ENCODE measurements around the gene MALRD1.

The MALRD1 gene

DNA sequence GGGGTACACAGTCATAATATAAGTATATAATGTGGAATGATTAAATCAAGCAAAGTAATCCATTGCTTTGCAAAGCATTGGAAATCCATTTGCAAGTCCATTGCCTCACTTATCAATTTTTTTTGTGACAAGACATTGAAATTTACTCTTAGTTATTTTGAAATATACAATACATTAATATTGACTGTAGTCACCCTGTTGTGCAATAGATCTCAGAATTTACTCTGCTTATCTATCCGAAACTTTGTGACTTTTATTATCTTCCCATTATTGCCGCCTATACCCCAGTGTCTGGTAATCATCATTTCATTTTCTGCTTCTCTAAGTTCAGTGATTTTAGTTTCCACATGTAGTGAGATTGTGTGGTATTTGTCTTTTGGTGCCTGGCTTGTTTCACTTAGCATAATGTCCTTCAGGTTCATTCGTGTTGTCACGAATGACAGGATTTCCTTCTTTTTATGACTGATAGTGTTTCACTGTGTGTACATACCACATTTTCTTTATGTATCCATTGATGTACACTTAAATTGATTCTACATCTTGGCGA lies 5.8 kb downstream of the MALRD1 start:
- DNase-seq = no peak
- no peak for TF ChIP-seq GATA1 (IDR thresholded peaks at IDR 0.05; ENCODE audit: low read depth, low read length)
- no peak for TF ChIP-seq POLR2A (IDR thresholded peaks at IDR 0.05; ENCODE audit: low read length)

DNA sequence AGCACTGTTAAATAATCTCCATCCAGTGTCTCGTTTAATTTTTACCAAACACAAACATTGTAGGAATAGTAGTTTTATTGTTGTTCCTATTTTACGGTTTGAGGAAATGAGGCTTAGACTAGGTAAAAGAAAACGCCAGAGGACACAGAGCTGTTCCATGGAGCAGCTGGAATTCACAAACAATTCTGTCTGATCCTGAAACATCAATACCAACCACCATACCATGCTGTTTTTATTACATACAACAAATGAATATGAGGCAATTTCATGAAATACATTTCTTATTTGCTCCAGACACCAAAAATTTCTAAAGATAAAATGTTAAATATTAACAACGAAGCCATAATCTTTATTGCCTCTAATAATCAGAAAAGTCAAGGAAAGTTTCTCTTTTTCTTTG lies 9.4 kb downstream of the MALRD1 start:
- DNase-seq = no peak
- no peak for TF ChIP-seq GATA1 (IDR thresholded peaks at IDR 0.05; ENCODE audit: low read depth, low read length)

DNA sequence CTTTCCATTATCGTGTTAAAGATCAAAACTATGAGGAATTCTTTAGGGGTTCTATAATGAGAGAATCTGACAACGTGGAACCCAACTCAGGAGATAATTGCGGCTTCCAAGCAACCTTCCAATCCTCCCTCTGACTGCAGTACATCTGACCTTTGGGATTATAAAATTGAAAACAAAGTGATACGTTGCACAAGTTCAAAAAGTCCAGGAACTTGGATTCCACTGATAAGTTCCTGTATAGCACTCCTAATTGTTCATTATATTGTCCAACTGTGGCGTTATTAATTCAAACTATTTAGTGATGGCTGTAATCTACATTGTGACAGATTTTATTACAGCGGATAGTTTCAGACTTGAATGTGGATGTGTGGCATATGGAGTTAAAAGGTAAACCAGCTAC lies 15.4 kb downstream of the MALRD1 start:
- no peak for TF ChIP-seq POLR2A (IDR thresholded peaks at IDR 0.05; ENCODE audit: low read length)
- no peak for DNase-seq

DNA sequence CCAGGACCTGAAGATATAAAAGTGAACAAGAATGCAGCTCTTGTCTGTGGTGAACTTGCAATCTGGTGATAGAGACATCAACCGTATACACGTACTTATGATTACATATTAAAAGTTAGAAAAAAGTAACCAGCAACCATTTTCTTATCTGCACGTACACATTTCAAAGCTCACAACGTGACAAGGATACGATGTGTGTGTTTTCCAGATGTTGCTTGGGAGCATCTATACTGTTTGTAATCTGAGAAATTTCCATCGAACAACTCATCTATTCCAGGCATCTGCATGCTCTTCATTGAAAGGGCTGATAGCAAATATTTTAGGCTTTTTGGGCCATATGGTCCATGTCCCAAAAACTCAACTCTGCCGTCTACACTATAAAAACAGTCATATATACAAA lies 23.3 kb downstream of the MALRD1 start:
- no peak for DNase-seq
- TF ChIP-seq GATA1 (IDR thresholded peaks at IDR 0.05; ENCODE audit: low read depth, low read length) (no peak), POLR2A (IDR thresholded peaks at IDR 0.05; ENCODE audit: low read length) (no peak)

DNA sequence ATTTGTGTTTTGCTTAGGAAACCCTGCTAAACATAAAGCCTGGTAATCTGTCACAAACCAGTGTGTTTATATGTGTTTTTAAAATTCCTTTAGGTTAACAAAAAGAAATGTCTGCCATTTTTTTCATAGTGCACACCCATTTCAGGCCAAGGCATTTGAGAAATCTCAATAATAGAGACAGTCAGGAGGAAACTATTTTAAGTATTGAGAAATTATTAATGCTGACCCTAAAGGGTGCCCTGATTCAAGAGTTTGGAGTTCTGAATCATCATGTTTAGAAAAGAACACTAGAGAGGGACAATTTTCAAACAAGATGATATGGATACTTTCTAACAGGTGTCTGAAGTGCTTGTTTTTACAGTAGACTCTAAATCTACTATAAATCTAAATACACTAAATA lies 28.7 kb downstream of the MALRD1 start:
- no peak for TF ChIP-seq POLR2A (IDR thresholded peaks at IDR 0.05; ENCODE audit: low read length)
- no peak for TF ChIP-seq GATA1 (IDR thresholded peaks at IDR 0.05; ENCODE audit: low read depth, low read length)
- no peak for DNase-seq

DNA sequence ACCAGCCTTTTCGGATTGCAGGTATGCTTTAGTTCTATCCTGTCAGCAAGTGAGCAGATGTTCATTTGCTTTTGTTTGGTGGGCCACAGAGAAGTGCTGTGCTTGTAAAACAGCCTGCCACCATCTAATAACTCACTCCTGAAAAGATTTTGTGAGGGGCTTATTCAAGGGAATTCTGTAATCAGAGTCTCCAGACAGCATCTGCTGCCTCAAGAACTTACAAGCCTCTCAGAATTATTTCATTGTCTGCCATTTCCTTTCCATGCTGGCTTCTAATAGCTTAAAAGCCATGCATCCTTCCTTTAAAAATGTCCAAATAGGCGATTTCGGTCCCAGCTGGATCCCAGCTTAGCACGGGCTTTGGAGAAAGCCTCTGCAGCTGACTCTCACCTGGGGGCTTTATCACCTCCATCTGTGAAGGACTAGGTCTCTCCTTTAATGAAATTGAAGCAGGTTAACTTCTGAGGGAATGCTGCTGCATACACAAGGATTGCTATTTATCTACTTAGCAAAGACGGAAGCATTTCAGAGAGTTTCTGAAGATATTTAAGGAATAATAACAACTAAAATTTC lies 48.0 kb downstream of the MALRD1 start:
- DNase-seq = no peak
- no peak for TF ChIP-seq GATA1 (IDR thresholded peaks at IDR 0.05; ENCODE audit: low read depth, low read length)
- no peak for TF ChIP-seq POLR2A (IDR thresholded peaks at IDR 0.05; ENCODE audit: low read length)

DNA sequence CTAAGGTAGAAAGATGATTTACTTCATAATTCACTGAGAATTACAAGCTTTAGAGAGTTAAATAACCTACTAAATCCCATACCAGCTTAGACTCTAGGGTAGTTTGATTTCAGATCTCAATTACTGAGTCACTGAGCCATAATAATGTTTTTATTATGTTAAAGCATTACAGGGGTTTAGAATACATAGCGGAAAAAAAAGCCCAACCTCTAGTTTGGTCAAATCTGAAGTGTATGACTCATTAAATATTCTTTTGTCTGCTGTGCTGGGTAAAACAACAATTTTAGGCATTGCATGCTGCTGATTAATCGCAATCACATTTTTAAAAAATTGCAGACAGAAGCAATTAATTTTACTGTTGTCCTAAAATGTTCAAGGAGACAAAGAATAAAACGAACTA lies 48.5 kb downstream of the MALRD1 start:
- DNase-seq = no peak
- no peak for TF ChIP-seq POLR2A (IDR thresholded peaks at IDR 0.05; ENCODE audit: low read length)
- no peak for TF ChIP-seq GATA1 (IDR thresholded peaks at IDR 0.05; ENCODE audit: low read depth, low read length)

DNA sequence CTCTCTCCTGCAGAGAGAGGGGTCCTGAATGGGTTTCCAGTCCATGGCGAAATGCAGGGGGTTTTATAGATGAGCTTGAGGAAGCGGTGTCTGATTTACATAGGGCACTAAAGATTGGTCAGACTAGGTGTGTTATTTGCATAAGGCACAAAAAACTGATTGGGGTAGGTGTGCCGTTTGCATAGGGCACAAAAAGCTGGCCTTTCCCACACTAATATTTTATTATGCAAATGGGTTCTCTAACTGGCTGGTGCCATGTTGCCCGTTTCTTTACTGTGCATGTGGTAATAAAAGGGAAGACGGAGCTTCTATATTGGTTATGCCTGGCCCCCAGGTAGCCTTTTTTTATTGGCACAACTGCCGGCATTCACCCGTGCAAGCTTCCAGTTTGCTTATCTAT lies 50.2 kb downstream of the MALRD1 start:
- TF ChIP-seq POLR2A (IDR thresholded peaks at IDR 0.05; ENCODE audit: low read length) = no peak
- TF ChIP-seq GATA1 (IDR thresholded peaks at IDR 0.05; ENCODE audit: low read depth, low read length) = no peak
- DNase-seq = no peak

DNA sequence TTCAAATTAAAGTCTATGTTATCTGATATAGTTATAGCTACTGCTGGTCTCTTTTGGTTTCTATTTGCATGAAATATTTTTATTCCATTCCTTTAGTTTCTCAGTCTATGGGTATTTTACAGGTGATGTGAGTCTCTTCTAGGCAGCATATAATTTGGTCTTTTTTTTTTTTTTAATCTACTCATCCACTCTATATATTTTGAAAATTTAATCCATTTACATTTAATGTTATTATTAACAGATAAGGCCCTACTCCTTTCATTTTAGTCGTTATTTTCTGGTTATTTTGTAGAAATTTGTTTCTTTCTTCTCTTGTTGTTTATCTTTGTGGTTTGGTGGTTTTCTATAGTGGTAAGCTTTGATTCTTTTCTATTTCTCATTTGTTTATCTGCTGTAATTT lies 58.8 kb downstream of the MALRD1 start:
- no peak for DNase-seq
- no peak for TF ChIP-seq POLR2A (IDR thresholded peaks at IDR 0.05; ENCODE audit: low read length)
- no peak for TF ChIP-seq GATA1 (IDR thresholded peaks at IDR 0.05; ENCODE audit: low read depth, low read length)

DNA sequence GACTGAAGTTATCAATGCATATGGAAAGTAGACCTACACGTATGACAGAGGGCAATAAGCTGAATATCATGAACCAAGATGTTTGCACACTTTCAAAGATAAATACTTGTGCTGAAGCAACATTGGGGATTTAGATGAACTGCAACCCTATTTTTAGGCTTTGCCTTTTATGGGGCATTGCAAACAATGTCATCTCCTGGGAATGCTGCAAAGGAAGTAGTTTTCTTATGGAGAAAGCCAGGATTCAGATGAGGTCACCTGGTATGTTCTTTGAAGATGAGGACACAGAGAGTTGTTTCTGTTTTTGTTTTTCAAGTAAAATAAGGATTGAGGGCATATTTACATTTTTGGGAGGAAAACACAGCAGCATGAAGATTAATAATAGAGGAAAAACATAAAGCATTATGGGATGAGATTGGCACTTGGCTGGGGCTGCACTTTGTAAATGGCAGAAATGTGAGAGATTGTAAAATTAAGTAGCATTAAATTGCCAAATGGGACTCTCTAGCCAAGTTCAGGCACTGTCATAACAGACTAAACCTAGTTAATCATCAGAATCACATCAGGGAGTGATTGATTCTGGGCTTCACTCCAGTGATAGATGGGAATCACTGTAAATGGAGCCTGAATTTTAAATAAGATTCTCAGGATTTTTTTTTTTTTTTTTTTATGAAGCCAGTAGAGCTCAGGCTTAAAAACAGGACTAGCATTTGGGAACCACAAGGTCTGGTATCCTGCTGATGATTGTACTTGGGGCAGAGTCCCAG lies 63.1 kb downstream of the MALRD1 start:
- DNase-seq = no peak
- TF ChIP-seq GATA1 (IDR thresholded peaks at IDR 0.05; ENCODE audit: low read depth, low read length) (no peak), POLR2A (IDR thresholded peaks at IDR 0.05; ENCODE audit: low read length) (no peak)

DNA sequence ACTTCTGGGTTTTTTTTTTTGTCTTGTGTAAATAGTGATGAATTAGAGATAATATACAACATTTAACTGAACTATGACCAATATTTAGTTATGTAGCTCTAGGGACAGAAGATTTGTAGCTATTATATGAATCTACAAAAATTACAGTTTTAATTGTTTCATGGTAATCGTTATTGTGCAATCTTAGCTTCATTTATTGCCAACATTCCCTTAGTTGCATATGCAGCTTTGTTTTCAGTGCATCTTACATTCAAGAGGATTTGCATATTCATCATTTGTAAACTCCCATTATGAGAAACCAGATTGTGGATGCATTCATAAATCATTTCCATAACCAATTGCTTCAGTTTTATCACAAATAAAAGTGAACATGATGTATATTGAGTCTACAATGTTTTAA lies 68.8 kb downstream of the MALRD1 start:
- no peak for DNase-seq
- no peak for TF ChIP-seq GATA1 (IDR thresholded peaks at IDR 0.05; ENCODE audit: low read depth, low read length)
- no peak for TF ChIP-seq POLR2A (IDR thresholded peaks at IDR 0.05; ENCODE audit: low read length)

DNA sequence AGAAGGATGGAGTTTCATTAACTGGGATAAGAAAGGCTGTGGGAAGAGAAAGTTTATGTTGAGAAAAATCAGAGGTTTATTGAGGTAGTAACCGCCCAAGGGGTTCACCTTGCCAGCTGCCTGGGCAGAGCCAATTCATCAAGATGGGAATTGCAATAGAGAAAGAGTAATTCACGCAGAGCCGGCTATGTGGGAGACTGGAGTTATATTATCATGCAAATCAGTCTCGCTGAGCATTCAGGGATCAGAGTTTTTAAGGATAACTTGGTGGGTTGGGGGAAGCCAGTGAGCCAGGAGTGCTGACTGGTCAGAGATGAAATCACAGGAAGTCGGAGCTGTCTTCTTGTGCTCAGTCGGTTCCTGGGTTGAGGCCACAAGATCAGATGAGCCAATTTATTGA lies 70.6 kb downstream of the MALRD1 start:
- DNase-seq = no peak
- TF ChIP-seq GATA1 (IDR thresholded peaks at IDR 0.05; ENCODE audit: low read depth, low read length) (no peak), POLR2A (IDR thresholded peaks at IDR 0.05; ENCODE audit: low read length) (no peak)

DNA sequence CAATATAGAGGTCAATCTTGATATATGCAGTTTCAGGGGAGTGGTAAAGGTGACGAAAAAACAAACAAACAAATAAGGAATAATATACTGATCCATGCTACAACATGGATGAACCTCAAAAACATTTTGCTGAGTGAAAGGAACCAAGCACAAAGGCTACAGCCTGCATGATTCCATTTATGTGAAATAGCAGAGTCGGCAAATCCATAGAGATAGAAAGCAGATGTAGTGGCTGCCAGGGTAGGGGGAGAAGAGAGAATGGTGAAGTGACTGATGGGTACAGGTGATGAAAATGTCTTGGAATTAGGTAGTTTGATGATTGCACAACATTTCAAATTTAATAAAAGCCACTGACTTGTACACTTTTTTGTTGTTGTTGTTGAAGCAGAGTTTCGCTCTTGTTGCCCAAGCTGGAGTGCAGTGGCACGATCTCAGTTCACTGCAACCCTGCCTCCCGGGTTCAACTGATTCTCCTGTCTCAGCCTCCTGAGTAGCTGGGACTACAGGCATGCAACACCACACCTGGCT lies 71.8 kb downstream of the MALRD1 start:
- DNase-seq = no peak
- TF ChIP-seq POLR2A (IDR thresholded peaks at IDR 0.05; ENCODE audit: low read length) = no peak
- TF ChIP-seq GATA1 (IDR thresholded peaks at IDR 0.05; ENCODE audit: low read depth, low read length) = no peak

DNA sequence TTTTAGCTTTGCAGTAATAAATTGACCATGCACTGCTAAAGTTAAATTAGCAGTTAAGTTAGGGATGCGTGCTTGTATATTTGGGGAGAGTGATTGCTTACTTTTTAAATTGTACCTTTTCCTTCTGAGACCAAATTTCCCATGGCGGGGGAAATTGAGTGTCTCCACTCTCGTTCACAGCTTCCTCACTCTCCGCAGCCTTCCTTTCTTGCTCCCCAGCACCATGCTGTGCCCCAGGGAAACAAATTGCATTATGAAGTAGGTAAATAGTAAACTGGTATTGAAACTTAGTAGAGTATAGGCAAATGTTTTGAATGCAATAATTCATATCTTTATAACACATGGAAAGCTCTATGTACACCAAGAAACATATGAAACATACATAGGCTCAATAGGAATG lies 85.4 kb downstream of the MALRD1 start:
- TF ChIP-seq POLR2A (IDR thresholded peaks at IDR 0.05; ENCODE audit: low read length) = no peak
- TF ChIP-seq GATA1 (IDR thresholded peaks at IDR 0.05; ENCODE audit: low read depth, low read length) = no peak

DNA sequence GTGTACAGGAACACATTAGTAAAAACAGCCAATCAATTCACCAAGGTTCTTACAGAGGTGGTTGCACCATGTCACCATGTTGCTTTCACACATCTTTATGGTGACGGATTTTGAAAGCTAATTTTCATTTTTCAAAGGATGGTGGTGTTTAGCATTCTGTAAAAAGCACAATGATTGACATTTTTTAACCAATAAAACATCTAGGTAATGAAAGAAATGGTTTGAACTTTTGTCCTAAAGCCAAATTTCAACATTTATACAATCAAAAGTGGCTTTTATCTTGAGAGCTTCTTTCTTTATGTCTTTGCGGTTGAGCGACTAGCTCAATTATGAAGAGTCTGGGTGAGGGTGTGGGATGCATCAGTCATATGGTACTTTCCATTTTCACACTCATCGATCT lies 94.4 kb downstream of the MALRD1 start:
- DNase-seq = no peak
- TF ChIP-seq POLR2A (IDR thresholded peaks at IDR 0.05; ENCODE audit: low read length) (no peak), GATA1 (IDR thresholded peaks at IDR 0.05; ENCODE audit: low read depth, low read length) (no peak)

More for the DNA sequence above, 85.4 kb downstream of the MALRD1 start:
- no peak for DNase-seq

All from erythroblast (primary cell).